WTC11 (cell line): ENCODE data around the gene MBNL1. TPM values are rescaled to one million over a fixed set of nuclear protein-coding genes. Genes with fewer than 3 reads are reported as not detected.

Source experiments
- ATAC-seq: fragments of 200-7000 bp; cut with Tn5 transposase; 2 replicates; pipeline ENCODE4 v1.10.0; 2021; ENCODE audit warnings: mild to moderate bottlenecking, moderate library complexity
- CTCF ChIA-PET: fragments of 300-600 bp; sonication (Branson Sonifier 250); formaldehyde crosslinking; loops from one replicate; lab custom pipeline; 2021; ENCODE audit warnings: antibody characterized with exemption; lab: Charles Lee
- POLR2A ChIA-PET: fragments of 350-600 bp; sonication (Branson Sonifier 250); formaldehyde crosslinking; loops from one replicate; lab custom pipeline; 2021; ENCODE audit warnings: antibody characterized with exemption; lab: Charles Lee
- DNase-seq: peaks from one replicate; pipeline ENCODE4 v3.0.0; 2021; ENCODE audit warnings: low spot score
- H3K27ac Mint-ChIP-seq: 2 replicates; pipeline ENCODE4 v1.8.0; 2021; ENCODE audit warnings: mixed read lengths
- H3K27me3 Mint-ChIP-seq: 2 replicates; pipeline ENCODE4 v1.8.0; 2021; ENCODE audit warnings: low read depth, mild to moderate bottlenecking, moderate library complexity, mixed read lengths
- H3K36me3 Mint-ChIP-seq: 2 replicates; pipeline ENCODE4 v1.8.0; 2021; ENCODE audit warnings: mixed read lengths
- H3K4me1 Mint-ChIP-seq: 2 replicates; pipeline ENCODE4 v1.8.0; 2022; ENCODE audit warnings: mixed read lengths
- H3K4me3 Mint-ChIP-seq: 2 replicates; pipeline ENCODE4 v1.8.0; 2021; ENCODE audit warnings: mild to moderate bottlenecking, moderate library complexity, mixed read lengths
- H3K9me3 Mint-ChIP-seq: 2 replicates; pipeline ENCODE4 v1.8.0; 2021; ENCODE audit warnings: mixed read lengths
- AFF4 ChIP-seq: sonication (generic); formaldehyde crosslinking; IDR thresholded peaks from 2 replicates; pipeline ENCODE4 v1.8.1; 2023; ENCODE audit warnings: mild to moderate bottlenecking, missing genetic modification reagents, borderline replicate concordance
- ARID4B ChIP-seq: sonication (generic); formaldehyde crosslinking; IDR thresholded peaks from 2 replicates; pipeline ENCODE4 v1.8.0; 2023; ENCODE audit warnings: missing genetic modification reagents, mild to moderate bottlenecking, borderline replicate concordance
- CREB1 ChIP-seq: sonication (generic); formaldehyde crosslinking; IDR thresholded peaks from 2 replicates; pipeline ENCODE4 v1.8.0; 2023; ENCODE audit warnings: mild to moderate bottlenecking, missing genetic modification reagents
- E2F5 ChIP-seq: sonication (generic); formaldehyde crosslinking; IDR thresholded peaks from 2 replicates; pipeline ENCODE4 v1.8.1; 2022; ENCODE audit warnings: mild to moderate bottlenecking, moderate library complexity, missing genetic modification reagents
- EMX1 ChIP-seq: fragments of 250-450 bp; sonication (Bioruptor Pico); IDR thresholded peaks from 2 replicates; pipeline ENCODE4 v1.8.0; 2021; ENCODE audit warnings: mild to moderate bottlenecking
- ERG ChIP-seq: fragments of 250-450 bp; sonication (Bioruptor Pico); IDR thresholded peaks from 2 replicates; pipeline ENCODE4 v1.8.0; 2021; ENCODE audit warnings: mild to moderate bottlenecking
- ESRRA ChIP-seq: sonication (generic); formaldehyde crosslinking; IDR thresholded peaks from 2 replicates; pipeline ENCODE4 v1.8.1; 2022; ENCODE audit warnings: mild to moderate bottlenecking, missing genetic modification reagents, borderline replicate concordance
- HMGA2 ChIP-seq: fragments of 250-450 bp; sonication (Bioruptor Pico); IDR thresholded peaks from 2 replicates; pipeline ENCODE4 v1.4.0; 2021; ENCODE audit warnings: mild to moderate bottlenecking, moderate library complexity
- HMGXB4 ChIP-seq: sonication (generic); formaldehyde crosslinking; IDR thresholded peaks from 2 replicates; pipeline ENCODE4 v1.8.1; 2023; ENCODE audit warnings: mild to moderate bottlenecking, moderate library complexity, missing genetic modification reagents
- IRF2 ChIP-seq: sonication (generic); formaldehyde crosslinking; IDR thresholded peaks from 2 replicates; pipeline ENCODE4 v1.8.0; 2022; ENCODE audit warnings: low read depth, missing genetic modification reagents, borderline replicate concordance
- KAT7 ChIP-seq: sonication (generic); formaldehyde crosslinking; IDR thresholded peaks from 2 replicates; pipeline ENCODE4 v1.8.1; 2023; ENCODE audit warnings: missing genetic modification reagents, mild to moderate bottlenecking, borderline replicate concordance
- MLX ChIP-seq: sonication (generic); formaldehyde crosslinking; IDR thresholded peaks from 2 replicates; pipeline ENCODE4 v1.8.1; 2023; ENCODE audit warnings: mild to moderate bottlenecking, missing genetic modification reagents, moderate library complexity
- PREB ChIP-seq: sonication (generic); formaldehyde crosslinking; IDR thresholded peaks from 2 replicates; pipeline ENCODE4 v1.8.1; 2022; ENCODE audit warnings: mild to moderate bottlenecking, missing genetic modification reagents, moderate library complexity, borderline replicate concordance
- SOX15 ChIP-seq: fragments of 250-450 bp; sonication (Bioruptor Pico); IDR thresholded peaks from 2 replicates; pipeline ENCODE4 v1.9.0; 2021; ENCODE audit warnings: mild to moderate bottlenecking
- SP1 ChIP-seq: sonication (generic); formaldehyde crosslinking; conservative IDR thresholded peaks from 2 replicates; pipeline ENCODE4 v1.8.1; 2022; ENCODE audit warnings: missing genetic modification reagents
- ZNF138 ChIP-seq: sonication (generic); formaldehyde crosslinking; conservative IDR thresholded peaks from 2 replicates; pipeline ENCODE4 v1.8.1; 2022; ENCODE audit warnings: mild to moderate bottlenecking, moderate library complexity, missing genetic modification reagents
- ZNF263 ChIP-seq: sonication (generic); formaldehyde crosslinking; IDR thresholded peaks from 2 replicates; pipeline ENCODE4 v1.8.1; 2022; ENCODE audit warnings: low read depth, mild to moderate bottlenecking, moderate library complexity, missing genetic modification reagents
- ZNF317 ChIP-seq: sonication (generic); formaldehyde crosslinking; IDR thresholded peaks from 2 replicates; pipeline ENCODE4 v1.8.1; 2023; ENCODE audit warnings: low read depth, mild to moderate bottlenecking, moderate library complexity, missing genetic modification reagents, borderline replicate concordance
- ZNF396 ChIP-seq: fragments of 250-450 bp; sonication (Bioruptor Pico); IDR thresholded peaks from 2 replicates; pipeline ENCODE4 v1.8.0; 2021; ENCODE audit warnings: mild to moderate bottlenecking, moderate library complexity, borderline replicate concordance
- ZNF423 ChIP-seq: fragments of 250-450 bp; sonication (Bioruptor Pico); IDR thresholded peaks from 2 replicates; pipeline ENCODE4 v2.1.2; 2022; ENCODE audit warnings: mild to moderate bottlenecking, moderate library complexity
- total RNA-seq: library from RNA; stranded (reverse); gene quantifications from 3 replicates; pipeline ENCODE4 v1.2.3, GENCODE V29; 2021

Gene MBNL1
- total RNA-seq, 1 experiment from 2014 or later: 20.4 TPM

GRCh38 chr3:152283492-152284381, 15.0 kb downstream of the MBNL1 start:
- ChIA-PET POLR2A (no interaction called here), CTCF (no interaction called here)
- TF ChIP-seq SP1 (CRISPR knock-in tag): no peak
- no peak for TF ChIP-seq SOX15 (CRISPR knock-in tag)
- TF ChIP-seq IRF2 (CRISPR knock-in tag): no peak
- TF ChIP-seq CREB1 (CRISPR knock-in tag): no peak
- no peak for TF ChIP-seq HMGA2
- TF ChIP-seq AFF4 (CRISPR knock-in tag): no peak
- no peak for TF ChIP-seq EMX1 (CRISPR knock-in tag)
- TF ChIP-seq HMGXB4 (CRISPR knock-in tag): no peak
- no peak for TF ChIP-seq ARID4B (CRISPR knock-in tag)
- no peak for TF ChIP-seq PREB (CRISPR knock-in tag)
- TF ChIP-seq ZNF263: no peak
- TF ChIP-seq ERG (CRISPR knock-in tag): no peak
- TF ChIP-seq ZNF396: no peak
- no peak for TF ChIP-seq ZNF423
- TF ChIP-seq ZNF138: no peak
- TF ChIP-seq ESRRA (CRISPR knock-in tag): no peak
- TF ChIP-seq E2F5 (CRISPR knock-in tag): no peak
- TF ChIP-seq ZNF317 (CRISPR knock-in tag): no peak
- TF ChIP-seq KAT7: no peak
- no peak for TF ChIP-seq MLX (CRISPR knock-in tag)
- DNase-seq (no peak), ATAC-seq (no peak)
- H3K4me1 Mint-ChIP-seq: peaks cover 36% of the 10 kb centered on the region
- H3K27me3 Mint-ChIP-seq: no peaks in the 10 kb centered on the region
- H3K27ac Mint-ChIP-seq: no peak overlapping the region; the same call in 1 of the 2 replicates
- no peaks in the 10 kb centered on the region for H3K9me3 Mint-ChIP-seq
- H3K36me3 Mint-ChIP-seq: no peaks in the 10 kb centered on the region
- no peak overlapping the region for H3K4me3 Mint-ChIP-seq
